GM18951 (cell line): ENCODE data around the gene SHISA9.

Experiments used
- POLR2A ChIP-seq: IDR thresholded peaks from 4 replicates; pipeline ENCODE4 v1.6.1; 2011; ENCODE audit warnings: mild to moderate bottlenecking; ENCODE audit not compliant: insufficient read length, insufficient read depth; ENCODE audit errors: extremely low read depth
- in situ Hi-C: fragments of 300-500 bp; cut with MboI; formaldehyde crosslinking; loops from one replicate; pipeline ENCODE4 v1.12.0; 2022; ENCODE audit warnings: low sequenced_read_pairs, mixed read lengths, inconsistent platforms; ENCODE audit not compliant: unreplicated experiment

The SHISA9 gene

DNA sequence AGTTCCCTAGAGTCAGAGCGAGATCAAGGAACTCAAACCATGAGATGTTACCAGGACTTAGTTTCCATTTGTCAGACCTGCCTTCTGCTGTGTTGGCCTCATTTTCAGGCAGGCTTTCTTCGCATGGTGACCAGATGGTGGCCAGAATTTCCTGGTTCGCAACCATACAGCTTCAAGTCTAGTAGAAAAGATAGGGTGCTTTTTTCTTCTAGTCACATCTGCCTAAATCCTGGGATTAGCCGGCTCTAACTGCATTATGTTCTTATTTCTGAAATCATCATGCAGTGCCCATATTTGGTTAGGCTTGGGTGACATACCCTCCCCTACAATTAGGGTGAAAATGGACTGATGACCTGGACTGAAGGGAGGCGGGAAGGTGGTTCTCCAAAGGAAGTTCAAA, 131.5 kb downstream of the SHISA9 start:
- no peak for TF ChIP-seq POLR2A
- in situ Hi-C loops: no loop called here

DNA sequence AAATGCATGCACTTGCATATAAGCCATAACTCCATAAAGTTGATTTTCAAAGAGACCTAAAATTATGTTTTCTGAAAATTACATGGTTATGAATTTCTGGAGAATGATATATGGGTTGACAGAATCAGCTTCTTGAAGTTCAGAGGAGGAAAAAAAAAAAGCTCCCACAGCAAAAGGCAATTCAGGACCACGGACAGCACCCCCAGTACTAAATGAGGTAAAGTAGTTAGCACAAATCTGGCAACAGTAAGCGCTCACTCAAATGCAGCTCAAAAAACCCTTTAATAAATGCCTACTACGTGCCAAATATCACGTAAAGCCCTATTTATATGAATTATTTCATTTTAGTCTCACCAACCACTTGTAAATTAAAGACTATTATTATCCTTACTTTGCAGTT, 135.2 kb downstream of the SHISA9 start:
- TF ChIP-seq POLR2A: no peak

DNA sequence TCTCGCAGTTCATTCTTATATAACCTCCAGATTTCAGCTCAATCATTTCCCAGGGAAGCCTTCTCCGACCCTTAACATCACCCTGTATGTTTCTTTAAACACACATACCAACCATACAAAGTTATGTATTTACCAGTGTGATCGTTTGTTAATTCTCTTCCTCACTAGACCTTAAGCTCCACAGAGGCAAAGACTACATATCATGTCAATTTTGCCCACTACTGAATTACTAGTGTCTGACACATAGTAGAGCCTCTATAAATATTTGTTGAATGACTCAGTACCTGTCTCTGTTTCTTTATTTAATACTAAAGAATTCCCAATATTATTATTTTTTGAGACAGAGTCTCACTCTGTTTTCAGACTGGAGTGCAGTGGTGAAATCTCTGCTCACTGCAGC, 137.2 kb downstream of the SHISA9 start:
- no peak for TF ChIP-seq POLR2A
- in situ Hi-C loops: no loop called here

More for the DNA sequence above, 135.2 kb downstream of the SHISA9 start:
- in situ Hi-C loops: no loop called here

DNA sequence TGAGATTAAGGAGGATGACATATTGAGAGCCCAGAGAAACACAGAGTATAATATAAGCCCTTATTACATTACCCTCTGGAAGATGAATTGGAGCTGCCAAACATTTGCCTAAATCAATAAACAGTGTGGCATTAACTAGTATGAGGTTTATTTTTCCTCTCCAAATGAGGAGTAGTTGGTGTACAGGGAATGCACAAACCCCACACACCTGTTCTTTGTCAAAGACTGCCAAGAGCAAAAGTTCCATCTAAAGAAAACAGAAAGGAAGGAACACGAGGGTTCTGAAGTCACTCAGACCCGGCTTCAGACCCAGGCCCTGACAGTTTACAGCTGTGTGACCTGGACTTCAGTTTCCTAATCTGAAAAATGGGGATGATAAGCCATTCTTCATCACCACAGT, 138.1 kb downstream of the SHISA9 start:
- in situ Hi-C loops: no loop called here
- TF ChIP-seq POLR2A: no peak

DNA sequence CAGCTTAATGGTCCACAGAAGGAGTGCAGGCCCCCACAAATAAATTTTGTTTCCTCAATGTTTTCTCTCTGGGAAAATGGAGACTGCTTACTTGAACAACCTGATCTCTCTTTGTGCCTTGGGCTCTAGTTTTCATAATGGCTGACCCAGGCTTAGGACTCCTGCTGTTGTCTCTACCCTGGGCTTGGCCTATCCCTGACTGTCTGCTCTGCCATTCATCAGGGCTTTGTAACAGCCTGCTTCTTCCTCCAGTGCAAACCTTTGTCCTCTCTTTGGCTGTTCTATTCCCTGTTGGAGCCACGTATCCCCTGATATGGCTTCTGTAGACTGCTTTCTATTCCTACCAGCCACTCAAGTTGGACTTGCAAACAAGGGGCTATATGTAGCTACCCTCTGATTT, 139.8 kb downstream of the SHISA9 start:
- no peak for TF ChIP-seq POLR2A
- in situ Hi-C loops: no loop called here

DNA sequence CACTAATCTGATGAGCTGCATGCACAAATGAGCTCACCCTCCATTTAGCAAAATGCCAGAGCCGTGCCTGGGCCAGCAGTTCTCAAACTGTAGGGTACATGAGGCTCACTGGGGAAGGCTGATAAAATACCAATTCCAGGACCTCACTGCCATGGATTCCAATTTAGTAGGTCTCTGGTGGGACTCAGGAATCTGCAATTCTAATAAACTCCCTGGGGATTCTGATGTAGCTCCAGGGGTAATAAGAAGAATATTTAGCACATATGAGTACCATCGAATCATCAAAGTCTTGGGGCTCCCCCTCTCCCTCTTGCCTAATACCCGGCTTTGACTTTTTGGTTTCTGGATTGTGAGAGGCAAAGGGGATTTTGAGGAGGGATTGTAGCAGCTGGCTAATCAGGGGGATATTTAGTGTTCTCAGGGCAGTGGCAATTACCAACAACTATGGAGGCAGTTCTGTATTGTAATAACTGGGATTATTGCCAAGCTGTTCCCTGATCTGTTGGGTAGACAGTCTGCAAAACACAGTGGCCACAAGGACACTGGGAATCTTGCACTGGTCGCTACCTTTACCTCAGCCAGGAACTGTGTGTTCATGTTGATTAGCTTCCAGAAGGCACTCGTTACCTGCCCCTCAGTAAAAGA, 140.4 kb downstream of the SHISA9 start:
- in situ Hi-C loops: no loop called here
- TF ChIP-seq POLR2A: no peak

DNA sequence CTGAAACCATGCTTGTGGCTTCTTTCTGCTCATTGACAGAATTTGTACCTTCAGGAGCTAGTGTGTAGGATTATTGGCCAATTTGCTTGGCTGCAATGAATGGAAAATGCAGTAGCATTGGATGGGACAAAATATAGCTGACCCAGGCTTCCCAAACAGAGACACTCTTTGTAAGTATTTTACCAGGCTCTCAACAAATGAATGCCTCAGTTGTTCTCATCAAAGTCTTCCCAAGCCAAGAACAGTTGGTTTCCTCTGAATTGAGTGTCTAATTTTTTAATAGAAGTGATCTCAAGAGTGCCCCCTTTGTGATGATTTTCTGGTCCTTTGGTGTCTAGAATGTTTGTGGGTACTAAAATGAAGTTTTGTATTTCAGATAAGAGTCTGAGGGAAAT, 140.9 kb downstream of the SHISA9 start:
- no peak for TF ChIP-seq POLR2A
- in situ Hi-C loops: no loop called here

DNA sequence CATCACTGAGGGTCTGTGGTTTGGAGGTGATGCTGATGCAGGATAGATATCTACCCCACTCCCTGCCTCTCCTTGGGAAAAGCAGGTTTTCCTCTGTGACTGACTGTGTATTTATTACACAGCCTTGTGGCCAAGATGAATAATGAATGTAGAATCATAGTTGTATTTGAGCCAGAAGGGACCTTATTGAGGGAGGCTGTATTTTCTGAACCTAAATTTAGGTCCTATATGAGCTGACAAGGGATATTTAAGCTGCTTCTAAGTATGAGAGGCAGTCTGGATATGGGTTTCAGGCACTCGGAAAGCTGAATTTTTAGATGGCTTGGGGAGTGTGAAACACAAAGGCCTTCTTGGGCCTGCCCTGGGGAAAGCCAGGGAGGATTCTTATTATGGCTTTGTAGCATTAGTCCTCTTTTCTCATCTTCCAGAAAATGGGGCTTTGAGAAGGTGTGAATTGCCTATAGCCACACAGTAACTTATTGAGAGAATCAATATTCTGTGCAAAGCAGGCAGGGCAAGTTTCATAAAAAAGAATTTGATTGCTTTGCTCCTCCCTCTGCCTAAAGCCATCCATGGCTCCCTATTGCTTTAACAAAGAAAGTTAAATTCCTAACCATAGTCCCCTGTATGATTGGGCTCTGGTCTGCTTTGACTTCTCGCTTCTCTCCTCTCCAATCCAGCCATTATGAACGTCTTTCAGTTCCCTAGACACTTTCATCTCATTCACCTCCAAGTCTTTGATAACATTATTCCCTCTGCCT, 144.8 kb downstream of the SHISA9 start:
- in situ Hi-C loops: no loop called here
- no peak for TF ChIP-seq POLR2A

DNA sequence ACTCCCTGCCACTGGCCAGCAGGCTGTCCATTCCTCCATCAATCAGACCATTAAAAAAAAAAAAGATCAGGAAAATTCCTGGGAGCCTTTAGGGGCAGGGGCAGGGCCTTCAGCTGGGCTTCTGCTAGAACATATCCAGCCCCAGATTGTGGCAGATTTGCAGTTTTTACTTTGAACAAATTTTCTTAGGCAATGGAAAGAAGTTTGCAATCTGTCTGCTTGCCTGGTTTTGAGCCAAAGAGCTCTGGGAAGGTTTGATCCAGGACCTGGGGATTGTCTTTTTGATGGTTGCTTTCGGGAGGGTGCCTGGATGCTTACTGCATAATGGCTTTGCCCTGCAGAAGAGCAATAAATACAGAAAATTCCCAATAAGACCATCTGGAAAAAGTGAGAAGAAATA, 145.9 kb downstream of the SHISA9 start:
- in situ Hi-C loops: no loop called here
- no peak for TF ChIP-seq POLR2A

DNA sequence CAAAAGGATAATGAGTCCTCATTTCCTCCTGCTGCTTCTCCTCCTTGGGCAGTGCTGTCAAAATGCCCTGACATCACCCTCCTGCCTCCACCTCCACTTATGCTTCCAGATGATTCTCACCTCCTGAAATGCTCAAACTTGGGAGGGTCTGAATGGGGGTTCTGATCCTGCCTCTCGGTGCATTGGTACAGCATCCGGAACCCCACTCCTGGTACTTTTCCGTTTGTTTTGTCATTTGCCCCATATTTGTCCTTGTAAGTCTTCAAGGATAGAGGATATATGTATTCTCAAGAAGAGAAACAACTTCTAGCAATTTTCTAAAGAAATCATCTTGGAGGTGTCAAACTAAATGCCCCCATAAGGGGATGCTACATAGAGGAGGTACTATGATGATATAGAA, 148.3 kb downstream of the SHISA9 start:
- no peak for TF ChIP-seq POLR2A
- in situ Hi-C loops: no loop called here

DNA sequence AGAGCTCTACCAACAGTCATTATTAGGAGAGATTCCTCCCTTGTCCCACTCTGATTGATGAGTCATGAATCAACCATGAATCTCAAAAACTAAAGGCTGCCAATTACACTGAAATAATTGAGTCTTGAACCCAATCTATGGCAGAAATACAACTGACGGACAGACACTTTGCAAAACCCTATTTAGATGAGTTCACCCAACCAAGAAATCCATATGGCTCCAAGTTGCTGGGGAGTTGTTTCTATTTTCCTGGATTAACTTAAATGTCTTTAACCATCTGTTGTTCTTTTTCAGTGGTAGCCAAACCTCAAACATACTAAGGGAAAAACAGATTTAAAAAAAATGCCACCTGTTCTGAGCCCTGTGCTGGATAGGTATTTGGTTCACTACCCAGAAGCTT, 151.0 kb downstream of the SHISA9 start:
- in situ Hi-C loops: no loop called here
- no peak for TF ChIP-seq POLR2A

DNA sequence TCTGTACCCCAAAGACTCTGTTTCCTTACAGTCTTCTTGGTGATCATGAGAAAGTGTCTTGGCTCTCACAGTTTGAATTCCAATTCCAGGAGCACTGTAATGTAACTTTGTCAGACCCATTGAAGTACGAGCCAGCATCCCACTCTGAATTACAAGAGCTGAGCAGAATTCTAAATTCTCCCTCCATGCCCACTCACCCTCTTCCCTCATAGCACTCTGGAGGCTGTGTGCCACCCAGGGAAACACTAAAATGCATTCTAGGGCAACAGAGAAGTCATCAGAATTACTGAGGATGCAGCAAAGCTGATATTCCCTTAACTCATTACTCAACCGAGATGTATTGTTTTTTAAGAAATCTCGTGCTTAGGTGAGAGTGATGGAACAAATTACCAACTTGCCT, 154.1 kb downstream of the SHISA9 start:
- in situ Hi-C loops: no loop called here
- no peak for TF ChIP-seq POLR2A

DNA sequence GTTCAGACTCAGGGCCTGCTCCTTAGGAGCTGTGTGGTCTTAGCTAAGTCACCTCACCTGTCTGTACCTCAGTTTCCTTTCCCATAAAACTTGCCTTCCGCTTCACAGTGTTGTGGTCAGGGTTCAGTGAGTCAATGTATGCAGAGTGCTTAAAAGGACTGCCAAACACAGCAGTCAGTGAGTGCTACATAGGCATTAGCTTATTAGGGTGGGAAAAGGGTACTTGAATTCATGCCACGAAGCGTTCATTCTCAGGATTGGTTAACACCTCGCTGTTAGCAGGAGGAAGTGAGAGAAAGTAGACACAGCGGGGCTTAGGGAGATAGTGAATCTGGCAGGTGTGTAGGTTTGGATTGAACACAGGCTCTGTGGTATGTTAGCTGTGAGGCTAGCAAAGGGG, 155.2 kb downstream of the SHISA9 start:
- no peak for TF ChIP-seq POLR2A
- in situ Hi-C loops: no loop called here

DNA sequence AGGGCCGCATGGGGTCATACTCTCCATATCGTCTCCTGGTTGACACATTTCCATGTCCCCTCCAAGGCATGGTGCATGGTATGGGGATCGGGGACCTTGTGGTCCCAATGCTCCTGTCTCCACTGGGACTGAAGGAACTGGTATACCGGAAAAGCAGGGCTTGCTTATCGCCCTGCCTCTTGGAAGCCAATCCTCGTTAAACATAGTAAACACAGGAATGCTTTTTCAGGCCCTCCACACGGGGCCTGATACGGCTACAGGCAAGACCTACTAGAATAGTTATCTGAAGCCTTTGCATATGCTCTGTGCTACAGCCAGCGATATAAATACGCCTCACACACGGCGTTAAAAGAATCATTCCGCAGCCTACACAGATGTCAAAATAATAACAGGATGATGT, 159.5 kb downstream of the SHISA9 start:
- no peak for TF ChIP-seq POLR2A
- in situ Hi-C loops: no loop called here

DNA sequence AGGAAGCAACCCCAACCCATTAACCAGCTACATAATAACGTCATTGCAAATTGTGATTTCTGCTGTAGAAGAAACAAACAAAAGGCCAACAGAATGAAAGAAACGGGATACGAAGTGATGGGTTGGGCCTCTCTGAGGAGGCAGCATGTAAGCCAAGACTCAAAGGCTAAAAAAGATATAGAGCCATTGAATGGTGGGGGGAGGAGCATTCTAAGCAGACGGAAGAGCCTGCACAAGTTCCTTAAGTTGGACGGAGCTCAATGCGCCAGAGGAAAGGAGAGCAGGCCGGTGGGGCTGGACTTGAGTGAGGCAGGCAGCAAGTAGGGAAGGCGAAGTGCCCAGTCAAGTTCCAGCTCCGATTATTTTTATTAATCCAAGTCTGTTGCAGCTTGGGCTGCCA, 160.3 kb downstream of the SHISA9 start:
- no peak for TF ChIP-seq POLR2A
- in situ Hi-C loops: no loop called here

DNA sequence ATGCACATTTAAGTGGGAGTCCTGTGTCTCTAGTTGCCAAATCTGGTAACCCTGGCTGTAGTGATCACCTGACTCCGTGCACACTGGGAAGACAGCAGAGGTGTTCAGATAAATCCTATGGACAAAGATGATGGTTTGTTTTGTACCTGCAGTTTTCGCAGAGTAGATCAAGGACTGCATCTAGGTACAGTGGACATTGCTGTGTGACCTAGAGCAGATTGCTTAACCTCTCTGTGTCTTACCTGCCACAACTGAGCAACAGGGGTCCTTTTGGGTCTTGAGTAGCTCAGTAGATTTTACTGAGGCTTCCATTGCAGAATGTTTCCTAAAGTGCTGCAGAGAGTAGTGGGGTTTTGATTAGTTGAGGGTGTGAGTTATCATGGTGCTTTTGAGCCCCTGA, 160.8 kb downstream of the SHISA9 start:
- in situ Hi-C loops: no loop called here
- no peak for TF ChIP-seq POLR2A
